ENCODE results near the gene ALKBH2. TPM values are rescaled to one million over a fixed set of nuclear protein-coding genes. Genes with fewer than 3 reads are reported as not detected.

Gene ALKBH2
- total RNA-seq, 4 donors from 2014 or later, result 17.6 to 36.5 (median 26.0) TPM

DNA sequence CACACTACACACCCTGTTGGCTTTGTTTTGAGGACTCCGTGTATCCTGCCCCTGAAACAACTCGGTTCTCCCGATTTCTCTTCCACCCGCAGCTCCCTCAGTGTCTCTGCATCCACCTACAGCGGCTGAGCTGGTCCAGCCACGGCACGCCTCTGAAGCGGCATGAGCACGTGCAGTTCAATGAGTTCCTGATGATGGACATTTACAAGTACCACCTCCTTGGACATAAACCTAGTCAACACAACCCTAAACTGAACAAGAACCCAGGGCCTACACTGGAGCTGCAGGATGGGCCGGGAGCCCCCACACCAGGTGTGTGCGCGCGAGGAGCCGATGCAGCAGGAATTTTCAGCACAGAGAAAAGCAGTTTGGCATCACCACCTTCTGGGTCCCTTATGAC lies 10.5 kb downstream of the ALKBH2 start:
- H3K4me3 ChIP-seq (ENCODE audit: low read depth, poor library complexity, severe bottlenecking), result no peak overlapping the region
- TF ChIP-seq POLR2A (IDR thresholded peaks at IDR 0.05), result no peak
- TF ChIP-seq, protein P1, sequence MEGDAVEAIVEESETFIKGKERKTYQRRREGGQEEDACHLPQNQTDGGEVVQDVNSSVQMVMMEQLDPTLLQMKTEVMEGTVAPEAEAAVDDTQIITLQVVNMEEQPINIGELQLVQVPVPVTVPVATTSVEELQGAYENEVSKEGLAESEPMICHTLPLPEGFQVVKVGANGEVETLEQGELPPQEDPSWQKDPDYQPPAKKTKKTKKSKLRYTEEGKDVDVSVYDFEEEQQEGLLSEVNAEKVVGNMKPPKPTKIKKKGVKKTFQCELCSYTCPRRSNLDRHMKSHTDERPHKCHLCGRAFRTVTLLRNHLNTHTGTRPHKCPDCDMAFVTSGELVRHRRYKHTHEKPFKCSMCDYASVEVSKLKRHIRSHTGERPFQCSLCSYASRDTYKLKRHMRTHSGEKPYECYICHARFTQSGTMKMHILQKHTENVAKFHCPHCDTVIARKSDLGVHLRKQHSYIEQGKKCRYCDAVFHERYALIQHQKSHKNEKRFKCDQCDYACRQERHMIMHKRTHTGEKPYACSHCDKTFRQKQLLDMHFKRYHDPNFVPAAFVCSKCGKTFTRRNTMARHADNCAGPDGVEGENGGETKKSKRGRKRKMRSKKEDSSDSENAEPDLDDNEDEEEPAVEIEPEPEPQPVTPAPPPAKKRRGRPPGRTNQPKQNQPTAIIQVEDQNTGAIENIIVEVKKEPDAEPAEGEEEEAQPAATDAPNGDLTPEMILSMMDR (IDR thresholded peaks at IDR 0.05), result no peak
- intact Hi-C loops (cut with DNase I; ENCODE audit: low total_unique reads), result no loop called here
- no peak for DNase-seq (ENCODE audit: low spot score in 2 of 2)
- 94% methylated on average over 14 of the region's 14 CpGs for WGBS, 2 donors

DNA sequence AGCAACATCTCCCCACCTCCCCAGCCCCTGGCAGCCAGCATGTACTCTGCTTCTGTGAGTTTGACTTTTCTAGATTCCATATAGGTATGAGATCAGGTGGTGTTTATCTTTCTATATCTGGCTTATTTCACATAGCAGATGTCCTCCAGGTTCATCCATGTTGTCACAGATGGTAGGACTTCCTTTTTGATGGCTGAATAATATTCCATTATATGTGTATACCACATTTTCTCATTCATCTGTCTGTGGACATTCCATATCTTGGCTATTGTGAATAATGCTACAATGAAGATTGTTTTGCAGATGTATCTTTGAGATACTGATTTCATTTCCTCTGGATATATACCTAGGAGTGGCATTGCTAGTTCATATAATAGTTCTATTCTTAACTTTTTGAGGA lies 18.4 kb downstream of the ALKBH2 start:
- no peak for DNase-seq (ENCODE audit: low spot score in 2 of 2)
- intact Hi-C loops (cut with DNase I; ENCODE audit: low total_unique reads), result no loop called here
- H3K4me3 ChIP-seq (ENCODE audit: low read depth, poor library complexity, severe bottlenecking), result no peak overlapping the region
- TF ChIP-seq, protein P1 (IDR thresholded peaks at IDR 0.05), result no peak
- no peak for TF ChIP-seq POLR2A (IDR thresholded peaks at IDR 0.05)

DNA sequence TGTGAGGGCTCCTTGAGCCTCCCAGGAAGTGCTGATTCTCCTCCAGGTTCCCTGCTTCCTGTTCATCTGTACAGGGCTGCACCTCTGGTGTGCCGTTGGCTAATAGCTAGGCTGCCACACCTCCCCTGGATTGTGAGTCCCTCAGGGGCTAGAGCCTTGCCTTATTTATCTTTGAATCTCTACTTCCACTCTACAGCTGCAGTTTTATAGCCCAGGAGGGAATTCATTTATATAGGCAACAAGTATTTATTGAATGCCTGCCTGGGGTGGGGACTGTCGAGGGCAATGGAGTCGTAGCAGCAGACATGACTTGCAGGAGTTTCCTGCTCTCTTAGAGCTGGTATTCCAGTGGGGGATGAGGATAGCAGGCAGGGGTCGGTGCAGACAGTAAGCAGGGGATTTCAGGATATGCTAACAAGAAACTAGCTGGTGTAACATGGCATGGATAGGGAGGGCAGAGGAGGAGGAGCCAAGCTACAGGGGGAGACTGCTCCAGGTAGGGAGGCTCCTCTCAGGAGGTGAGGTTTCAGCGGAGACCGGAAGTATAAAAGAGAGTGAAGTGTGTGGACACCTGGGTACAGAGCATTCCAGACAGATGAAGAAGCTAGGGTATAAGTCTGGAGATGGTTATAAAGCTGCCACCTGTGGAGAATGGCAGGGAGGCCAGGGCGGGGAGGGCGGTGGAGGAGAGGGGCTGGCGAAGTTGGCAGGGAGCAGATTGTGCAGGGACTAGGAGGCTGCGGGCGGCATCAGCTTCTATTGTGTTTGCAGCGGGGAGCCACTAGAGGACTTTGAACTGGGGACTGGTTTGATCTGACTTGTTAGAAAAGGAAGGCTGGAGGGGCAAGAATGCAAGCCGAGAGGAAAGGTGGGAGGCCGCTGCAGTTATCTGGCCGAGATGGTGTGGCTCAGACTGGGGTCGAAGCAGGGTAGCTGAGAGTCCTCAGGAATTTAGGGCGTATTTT lies 23.7 kb downstream of the ALKBH2 start:
- DNase-seq (ENCODE audit: low spot score in 2 of 2), result no peak
- TF ChIP-seq, protein P1 (IDR thresholded peaks at IDR 0.05), result no peak
- TF ChIP-seq POLR2A (IDR thresholded peaks at IDR 0.05), result no peak
- no peak overlapping the region for H3K4me3 ChIP-seq (ENCODE audit: low read depth, poor library complexity, severe bottlenecking)
- intact Hi-C loops (cut with DNase I; ENCODE audit: low total_unique reads), result no loop called here
- WGBS, 2 donors, result 78 to 79% methylated on average over 17 of the region's 17 CpGs

DNA sequence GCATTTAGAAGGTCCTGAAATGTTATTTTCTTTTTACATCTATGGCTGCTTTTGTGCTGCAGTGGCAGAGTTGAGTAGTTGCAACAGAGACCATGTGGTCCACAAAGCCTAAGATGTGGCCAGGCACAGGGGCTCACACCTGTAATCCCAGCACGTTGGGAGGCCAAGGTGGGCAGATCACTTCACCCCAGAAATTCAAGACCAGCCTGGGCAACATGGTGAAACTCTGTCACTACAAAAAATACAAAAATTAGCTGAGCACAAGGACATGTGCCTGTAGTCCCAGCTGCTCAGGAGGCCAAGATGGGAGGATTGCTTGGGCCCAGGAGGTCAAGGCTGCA lies 27.4 kb downstream of the ALKBH2 start:
- intact Hi-C loops (cut with DNase I; ENCODE audit: low total_unique reads), result no loop called here
- TF ChIP-seq, protein P1 (IDR thresholded peaks at IDR 0.05), result no peak
- TF ChIP-seq POLR2A (IDR thresholded peaks at IDR 0.05), result no peak
- no peak for DNase-seq (ENCODE audit: low spot score in 2 of 2)
- no peak overlapping the region for H3K4me3 ChIP-seq (ENCODE audit: low read depth, poor library complexity, severe bottlenecking)
- WGBS, 2 donors, result 59 to 84% methylated on average over 1 of the region's 1 CpG

DNA sequence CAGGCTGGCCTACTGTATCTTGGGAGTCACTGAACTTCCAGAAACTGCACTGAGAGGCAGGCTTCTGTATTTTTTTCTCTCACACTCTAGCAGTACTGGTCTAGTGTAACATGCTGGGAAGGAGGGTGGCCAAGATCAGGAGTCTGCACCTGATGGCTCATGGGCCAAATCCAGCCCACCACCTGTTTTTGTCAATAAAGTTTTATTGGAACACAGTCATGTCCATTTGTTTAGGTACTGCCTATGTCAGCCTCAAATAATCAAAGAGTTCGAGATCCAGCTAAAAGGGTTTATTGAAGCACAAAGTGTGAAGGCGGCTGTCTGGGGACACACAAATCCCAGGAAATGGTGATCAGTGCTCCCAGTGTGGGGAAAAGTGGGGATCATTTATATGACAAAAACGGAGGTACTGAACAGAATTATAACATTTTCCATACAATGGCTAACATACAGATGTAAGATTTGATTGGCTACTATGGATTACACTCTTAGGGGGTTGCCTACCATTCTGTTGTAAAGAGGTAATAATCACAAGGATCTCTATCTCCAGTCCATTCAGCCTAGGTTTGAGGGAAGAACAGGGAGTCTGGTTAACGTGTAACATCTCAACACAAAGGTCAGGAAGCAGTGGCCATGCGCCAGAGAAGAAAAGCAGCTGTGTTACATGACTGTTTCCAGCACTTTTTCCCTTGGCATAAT lies 28.0 kb downstream of the ALKBH2 start:
- WGBS, 2 donors, result 93 to 95% methylated on average over 5 of the region's 5 CpGs
- DNase-seq (ENCODE audit: low spot score in 2 of 2), result no peak
- no peak for TF ChIP-seq POLR2A (IDR thresholded peaks at IDR 0.05)
- TF ChIP-seq, protein P1 (IDR thresholded peaks at IDR 0.05), result no peak
- no peak overlapping the region for H3K4me3 ChIP-seq (ENCODE audit: low read depth, poor library complexity, severe bottlenecking)
- intact Hi-C loops (cut with DNase I; ENCODE audit: low total_unique reads), result no loop called here

All from lower leg skin (tissue), 4 donors.